NCI-H1105 treated with DMSO at 0.1 percent for 48 hours (cell line): ENCODE data around the gene FAAH.
A peak's percentile ranks its signal among the peaks of the same experiment; 100 is the strongest.
"Not testable (repeated sequence)": the region's sequence is repeated elsewhere in the genome, so short reads cannot be mapped to it uniquely, and the experiment has no call there.

Source experiments
- DNase-seq: peaks from one replicate; lab custom pipeline; 2025; lab: John Stamatoyannopoulos, UW

Gene FAAH

GRCh38 chr1:46394108-46394871 is at the start of gene FAAH:
Gene FAAH (plus strand): TSS chr1:46394317. CDS start chr1:46394349, 32 bp downstream.
- peak; percentile 70 for DNase-seq

- no peak for DNase-seq
Observed at GRCh38 chr1:46344481-46344880, 49.6 kb upstream of the FAAH start.

- DNase-seq: no peak
Observed at GRCh38 chr1:46345281-46345680, 48.8 kb upstream of the FAAH start.

DNA sequence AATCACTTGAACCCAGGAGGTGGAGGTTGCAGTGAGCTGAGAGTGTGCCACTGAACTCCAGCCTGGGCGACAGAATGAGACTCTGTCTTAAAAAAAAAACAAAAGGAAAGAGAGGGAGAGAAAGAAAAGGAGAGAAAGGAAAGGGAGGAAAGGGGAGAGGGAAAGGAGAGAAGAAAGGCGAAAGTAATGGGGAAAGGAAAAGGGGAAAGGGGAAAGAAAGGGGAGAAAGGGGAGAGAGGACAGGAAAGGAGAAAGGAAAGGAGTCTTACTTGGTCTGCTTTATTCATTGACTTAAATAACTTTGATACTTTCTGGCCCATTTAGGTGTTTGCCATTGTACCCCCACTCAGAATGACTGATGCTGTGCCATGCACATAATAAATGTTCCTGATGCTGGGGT is 41.8 kb upstream of the FAAH start:
- no peak for DNase-seq

DNA sequence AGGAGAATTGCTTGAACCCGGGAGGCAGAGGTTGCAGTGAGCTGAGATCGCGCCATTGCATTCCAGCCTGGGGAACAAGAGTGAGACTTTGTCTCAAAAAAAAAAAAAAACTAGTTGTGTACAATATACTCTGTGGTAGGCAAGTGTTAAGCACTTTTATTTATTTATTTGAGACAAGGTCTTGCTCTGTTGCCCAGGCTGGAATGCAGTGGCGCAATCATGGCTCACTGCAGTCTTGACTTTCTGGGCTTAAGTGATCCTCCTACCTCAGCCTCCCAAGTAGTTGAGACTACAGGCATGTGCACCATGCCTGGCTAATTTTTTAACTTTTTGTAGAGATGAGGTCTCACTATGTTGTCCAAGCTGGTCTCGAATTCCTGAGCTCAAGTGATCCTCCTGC is 38.2 kb upstream of the FAAH start:
- not testable (repeated sequence) for DNase-seq

- DNase-seq: no peak
Observed at GRCh38 chr1:46362158-46362557, 32.0 kb upstream of the FAAH start.

DNA sequence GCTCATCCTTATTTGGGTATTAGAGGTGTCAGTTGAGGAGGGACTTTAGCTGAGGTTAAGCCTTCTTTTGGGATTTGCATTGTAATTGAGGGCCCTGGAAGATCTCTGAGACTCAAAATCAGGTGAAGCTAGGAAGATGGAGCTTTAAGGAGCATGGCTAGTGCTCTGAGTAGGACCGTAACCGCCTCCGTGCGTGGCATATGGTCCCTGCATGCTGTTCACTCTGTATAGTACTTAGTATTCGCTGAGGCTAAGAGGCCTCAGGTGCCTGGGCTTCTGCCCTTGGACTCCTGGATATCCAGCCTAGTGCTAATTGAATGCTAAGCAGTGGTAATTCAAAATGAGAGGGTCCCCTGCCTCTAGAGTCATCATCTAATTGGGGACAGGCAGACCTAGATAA is 31.0 kb upstream of the FAAH start:
- no peak for DNase-seq

DNA sequence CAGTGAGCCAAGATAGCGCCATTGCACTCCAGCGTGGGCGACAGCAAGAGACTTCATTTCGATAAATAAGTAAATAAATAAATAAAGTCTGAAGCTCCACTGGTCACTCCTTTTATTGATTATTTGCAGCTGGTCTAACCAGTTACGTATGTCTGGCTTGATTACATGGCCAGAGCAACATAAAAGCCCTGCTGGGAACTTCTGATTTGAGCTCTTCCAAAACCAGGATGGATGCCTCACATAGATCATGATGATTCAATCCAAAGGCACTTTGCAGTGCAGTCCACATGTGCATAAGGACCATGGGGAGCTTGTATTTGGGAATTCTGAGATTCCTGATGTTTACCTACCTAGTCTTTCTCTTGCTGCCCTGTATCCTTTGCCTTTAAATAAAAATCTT is 29.5 kb upstream of the FAAH start:
- no peak for DNase-seq

- DNase-seq: not testable (repeated sequence)
Observed at GRCh38 chr1:46365796-46366195, 28.3 kb upstream of the FAAH start.

DNA sequence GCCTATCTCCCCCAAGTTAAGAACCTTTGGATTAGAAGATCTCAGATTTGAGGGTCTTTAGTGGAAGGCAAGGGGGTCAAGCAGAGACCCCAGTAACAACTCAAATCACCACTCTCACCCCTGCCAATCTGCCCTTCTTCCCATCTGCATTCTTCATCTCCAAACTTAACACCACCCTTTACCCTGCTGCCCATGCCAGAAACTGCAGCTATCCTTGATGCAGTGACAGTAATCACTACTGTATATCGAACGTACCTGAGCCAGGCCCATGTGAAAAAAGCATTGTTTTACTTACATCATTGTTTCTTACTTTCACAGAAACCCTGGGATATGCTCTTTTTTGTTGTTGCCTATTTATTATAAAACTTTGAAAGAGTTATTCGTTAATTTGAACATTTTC is 27.0 kb upstream of the FAAH start:
- DNase-seq: no peak

DNA sequence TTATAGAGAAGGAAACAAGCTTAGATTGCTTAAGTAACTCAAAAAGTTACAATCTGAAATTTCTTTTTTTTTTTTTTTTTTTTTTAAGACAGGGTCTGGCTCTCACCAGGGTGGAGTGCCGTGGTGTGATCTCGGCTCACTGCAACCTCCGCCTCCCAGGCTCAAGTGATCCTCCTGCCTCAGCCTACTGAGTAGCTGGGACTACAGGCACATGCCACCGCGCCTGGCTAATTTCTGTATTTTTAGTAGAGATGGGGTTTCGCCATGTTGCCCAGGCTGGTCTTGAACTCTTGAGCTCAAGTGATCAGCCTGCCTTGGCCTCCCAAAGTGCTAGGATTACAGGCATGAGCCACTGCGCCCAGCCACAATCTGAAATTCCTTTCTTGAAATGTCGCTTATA is 26.4 kb upstream of the FAAH start:
- DNase-seq: not testable (repeated sequence)

DNA sequence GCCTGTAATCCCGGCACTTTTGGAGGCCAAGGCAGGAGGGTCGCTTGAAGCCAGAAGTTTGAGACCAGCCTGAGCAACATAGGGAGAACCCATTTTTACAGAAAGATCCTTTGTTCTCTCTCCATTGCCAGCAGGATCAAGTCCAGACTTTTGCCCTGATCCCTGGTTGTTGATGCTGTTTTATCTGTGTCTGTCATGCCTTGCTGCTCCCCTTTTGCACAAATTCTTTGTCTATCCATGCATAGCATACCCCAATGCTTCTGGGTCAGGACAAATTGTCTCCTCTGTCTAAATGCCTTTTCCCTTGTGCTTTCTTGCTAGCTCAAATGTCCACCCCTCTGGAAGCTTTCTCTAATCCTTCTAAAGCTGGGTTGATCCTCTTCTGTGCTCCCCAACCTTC is 25.3 kb upstream of the FAAH start:
- DNase-seq: no peak

- no peak for DNase-seq
Observed at GRCh38 chr1:46369542-46370213, 24.4 kb upstream of the FAAH start.

DNA sequence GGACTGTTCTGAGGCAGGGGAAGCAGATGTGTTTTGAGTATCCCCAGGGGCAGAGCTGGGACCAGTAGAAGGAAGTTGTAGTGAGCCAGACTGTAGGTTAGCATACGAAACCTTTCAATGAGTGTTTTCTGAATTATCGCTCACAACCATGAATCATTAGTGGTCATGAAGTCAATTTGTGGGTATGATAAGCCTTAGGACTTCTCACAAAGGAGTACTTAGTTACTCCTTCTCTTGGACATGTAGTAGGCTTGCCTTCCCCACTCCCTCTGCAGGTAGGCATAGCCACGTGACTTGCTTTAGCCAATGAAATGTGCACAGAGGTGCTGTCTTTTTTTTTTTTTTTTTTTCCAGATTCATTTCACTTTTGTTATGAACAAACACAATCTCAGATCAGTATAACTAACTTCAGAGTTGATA is 23.9 kb upstream of the FAAH start:
- no peak for DNase-seq

DNA sequence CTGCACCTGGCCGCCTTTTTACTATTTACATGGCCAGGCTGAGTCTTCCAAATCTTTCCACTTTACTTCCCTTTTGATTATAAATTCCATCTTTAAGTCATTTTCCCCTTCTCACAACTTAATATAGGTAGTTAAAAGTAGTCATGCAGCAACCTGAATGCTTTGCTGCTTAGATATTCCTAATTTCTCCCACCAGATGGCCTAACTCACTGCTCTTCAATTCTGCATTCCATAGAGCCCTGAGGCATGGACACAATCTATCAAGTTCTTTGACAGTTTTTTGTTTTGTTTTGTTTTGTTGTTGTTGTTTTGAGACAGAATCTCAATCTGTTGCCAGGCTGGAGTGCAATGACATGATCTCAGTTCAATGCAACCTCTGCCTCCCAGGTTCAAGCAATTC is 21.7 kb upstream of the FAAH start:
- DNase-seq: no peak

DNA sequence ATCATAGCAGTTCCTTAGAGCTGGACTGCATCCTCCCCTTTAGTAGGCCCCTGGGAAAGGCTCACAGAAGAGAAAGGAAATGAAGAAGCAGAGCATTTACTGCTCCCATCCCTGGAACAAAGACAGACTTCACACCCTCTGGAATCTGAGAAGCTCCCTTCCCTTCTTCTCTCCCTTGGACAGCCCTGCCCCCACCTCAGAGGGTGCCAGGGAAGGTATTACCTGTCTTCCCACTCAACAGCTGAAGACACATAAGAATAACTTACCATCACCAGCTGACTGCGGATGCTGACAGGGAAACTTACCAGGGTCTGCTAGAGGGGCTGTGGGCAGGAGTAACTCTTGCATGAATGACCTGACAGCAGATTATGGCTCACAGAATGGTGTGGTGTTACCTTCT is 14.1 kb upstream of the FAAH start:
- DNase-seq: no peak

DNA sequence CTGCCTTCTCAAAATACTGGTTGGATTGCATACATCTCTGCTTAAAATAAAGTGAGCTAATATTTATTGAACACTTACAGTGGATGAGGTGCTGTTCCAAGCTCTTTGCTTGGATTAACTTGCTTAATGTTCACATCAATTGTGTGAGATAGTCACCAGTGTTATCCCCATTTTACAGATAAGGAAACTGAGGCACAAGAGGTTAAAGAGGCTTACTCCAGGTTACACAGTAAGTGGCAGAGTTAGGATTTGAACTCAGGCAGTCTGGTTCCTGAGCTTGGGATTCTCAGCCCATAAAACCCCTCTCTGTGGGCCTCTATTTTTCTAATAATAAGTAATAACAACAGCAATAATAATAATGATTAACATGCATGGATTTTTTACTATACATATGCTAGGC is 13.6 kb upstream of the FAAH start:
- DNase-seq: no peak

DNA sequence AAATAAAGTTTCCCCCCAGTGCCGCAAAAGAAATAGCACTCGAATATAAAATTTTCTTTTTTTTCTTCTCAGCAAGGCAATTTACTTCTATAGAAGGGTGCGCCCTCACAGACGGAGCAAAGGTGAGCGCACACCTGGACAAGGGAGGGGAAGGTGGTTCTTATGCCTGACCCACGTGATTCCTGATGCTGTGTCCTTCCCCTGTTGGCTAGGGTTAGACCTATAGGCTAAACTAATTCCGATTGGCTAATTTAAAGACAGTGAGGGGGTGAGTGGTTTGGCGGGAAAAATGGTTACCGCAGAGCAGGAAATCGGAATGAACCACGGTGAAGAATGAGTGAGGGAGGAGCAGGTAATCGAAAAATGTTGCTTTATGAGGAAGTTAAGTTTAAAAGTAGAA is 607 bp upstream of the FAAH start:
- DNase-seq: no peak

GRCh38 chr1:46394872-46395465 is 852 bp downstream of the FAAH start:
- DNase-seq: no peak

DNA sequence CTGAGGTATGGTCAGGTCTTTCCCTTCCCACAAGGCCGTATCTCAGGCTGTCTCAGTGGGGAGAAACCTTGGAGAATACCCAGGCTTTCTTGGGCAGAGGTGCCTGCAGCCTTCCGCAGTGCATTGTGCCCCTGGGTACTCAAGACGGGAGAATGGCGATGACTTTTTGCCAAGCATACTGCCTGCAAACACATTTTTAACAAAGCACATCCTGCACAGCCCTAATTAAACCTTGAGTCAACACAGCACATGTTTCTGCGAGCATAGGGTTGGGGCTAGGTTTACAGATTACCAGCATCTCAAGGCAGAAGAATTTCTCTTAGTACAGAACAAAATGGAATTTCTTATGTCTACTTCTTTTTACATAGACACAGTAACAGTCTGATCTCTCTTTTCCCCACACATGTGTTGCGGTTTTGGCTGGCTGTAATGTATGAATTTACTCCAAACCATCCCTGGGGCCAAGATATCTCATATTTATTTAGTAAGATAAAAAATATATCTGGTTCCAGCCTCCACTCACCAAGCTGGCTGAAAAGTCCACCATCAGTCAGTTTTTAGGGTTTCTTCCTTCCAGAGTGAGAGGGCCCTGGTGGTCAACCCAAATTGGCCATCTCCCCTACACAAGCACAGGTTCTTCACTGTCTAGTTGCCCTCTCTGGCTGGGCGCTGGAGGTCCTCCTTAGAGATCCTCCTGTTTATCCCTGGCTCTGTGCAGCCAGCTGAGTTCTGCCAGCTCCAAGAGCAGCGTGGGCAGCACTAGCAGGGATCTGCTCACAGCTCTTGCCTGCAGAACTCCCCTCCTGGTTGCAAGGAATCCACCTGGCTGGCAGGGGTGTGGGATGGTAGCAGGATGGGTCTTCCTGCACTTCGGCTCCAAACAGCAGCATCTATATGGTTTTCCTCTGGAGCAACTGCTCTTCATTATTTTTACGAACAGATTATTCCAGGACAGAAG is 2.6 kb downstream of the FAAH start:
- DNase-seq: peak; percentile 7

DNA sequence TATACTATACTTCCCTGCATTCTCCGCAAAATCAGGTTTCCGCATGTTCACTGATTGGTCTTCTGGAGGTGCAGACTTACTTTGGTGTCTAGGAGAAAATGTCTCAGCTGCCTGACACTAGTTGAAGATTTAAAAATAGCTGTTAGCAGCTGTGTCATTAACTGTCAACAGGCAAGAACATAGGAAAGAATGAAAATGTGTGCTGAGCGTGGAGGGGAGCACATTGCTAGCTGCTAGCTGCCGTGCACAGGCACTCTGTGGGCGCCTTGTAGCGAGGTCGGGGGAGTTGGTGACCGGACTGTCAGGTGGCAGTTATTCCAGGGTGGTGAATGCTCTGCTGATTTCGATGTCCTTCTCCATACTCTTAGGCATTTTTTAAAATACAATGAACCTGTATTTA is 5.2 kb downstream of the FAAH start:
- no peak for DNase-seq

GRCh38 chr1:46400421-46400820 is 6.3 kb downstream of the FAAH start:
- peak; percentile 3 for DNase-seq
